Activated naive CD8-positive, alpha-beta T cell treated with anti-CD3 and anti-CD28 coated beads, Interleukin-2, amount 50 U/mL, for 24 hours (primary cell): ENCODE data around the gene DPEP1.
"Not testable (repeated sequence)": the region's sequence is repeated elsewhere in the genome, so short reads cannot be mapped to it uniquely, and the experiment has no call there.

Source experiments
- ATAC-seq: fragments of 150-1000 bp; cut with Tn5 transposase; one replicate; pipeline ENCODE4 v1.10.0; 2021
- DNase-seq: peaks from one replicate; pipeline ENCODE4 v3.0.0; 2021
- H3K27ac Mint-ChIP-seq: one replicate; pipeline ENCODE4 v1.8.0; 2021; ENCODE audit warnings: mild to moderate bottlenecking, mixed read lengths
- H3K27me3 Mint-ChIP-seq: one replicate; pipeline ENCODE4 v1.8.0; 2021; ENCODE audit warnings: mixed read lengths
- H3K36me3 Mint-ChIP-seq: one replicate; pipeline ENCODE4 v1.8.0; 2021; ENCODE audit warnings: low read depth, mixed read lengths
- H3K4me1 Mint-ChIP-seq: one replicate; pipeline ENCODE4 v1.8.0; 2021; ENCODE audit warnings: mixed read lengths
- H3K4me3 Mint-ChIP-seq: one replicate; pipeline ENCODE4 v1.8.0; 2021; ENCODE audit warnings: mild to moderate bottlenecking, moderate library complexity, mixed read lengths
- H3K9me3 Mint-ChIP-seq: one replicate; pipeline ENCODE4 v1.8.0; 2021; ENCODE audit warnings: mixed read lengths

Gene DPEP1

DNA sequence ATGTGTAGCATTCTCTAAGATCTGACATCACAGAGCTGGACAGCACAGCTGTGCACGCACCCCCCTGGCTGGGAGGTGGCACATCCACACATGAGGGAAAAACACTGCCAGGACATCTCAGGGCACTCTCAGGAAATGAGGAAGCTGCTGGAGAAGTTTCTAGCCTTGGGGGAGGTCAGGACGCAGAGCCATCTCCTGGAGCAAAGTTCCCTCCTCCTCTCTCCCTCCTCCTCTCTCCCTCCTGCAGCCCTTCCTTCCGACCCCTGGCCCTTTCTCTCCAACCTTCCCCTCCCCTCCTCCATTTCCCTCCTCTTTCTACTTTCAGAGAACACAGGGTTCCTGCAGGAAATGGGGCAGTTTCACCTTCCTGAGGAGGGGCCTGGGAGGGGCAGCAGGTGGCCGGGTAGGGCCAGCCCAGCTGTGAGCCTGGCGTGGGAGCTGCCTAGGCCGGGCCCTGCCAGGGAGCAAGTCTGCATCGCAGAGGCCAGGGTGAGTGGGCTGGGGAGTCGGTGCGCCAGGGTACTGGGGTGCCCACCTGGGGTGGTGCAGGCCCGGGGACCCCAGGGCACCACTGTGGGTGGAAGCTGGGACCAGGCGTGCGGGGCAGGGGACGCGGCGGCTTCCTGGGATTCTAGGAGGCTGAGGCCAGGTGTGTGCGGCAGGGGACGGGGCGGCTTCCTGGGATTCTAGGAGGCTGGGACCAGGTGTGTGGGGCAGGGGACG, at the start of gene DPEP1:
TSS of gene DPEP1 (plus strand) at position 412 of the 723 bp plus-strand sequence. CDS start 16,769 bp downstream, outside the sequence.
- no peak within 1 kb of the TSS for H3K4me3 Mint-ChIP-seq
- DNase-seq = no peak
- no peak within 1 kb of the TSS for H3K27ac Mint-ChIP-seq

GRCh38 chr16:89564476-89565255, 48.8 kb upstream of the DPEP1 start:
- Mint-ChIP-seq H3K4me3 (peak overlapping the region; percentile 97), H3K27me3 (no peaks in the 10 kb centered on the region), H3K4me1 (peaks cover 51% of the 10 kb centered on the region), H3K27ac (peak overlapping the region; percentile 67), H3K9me3 (no peaks in the 10 kb centered on the region), H3K36me3 (peaks cover 41% of the 10 kb centered on the region)
- ATAC-seq (peak; percentile 2), DNase-seq (peak; percentile 41)

More for the DNA sequence above, at the start of gene DPEP1:
- peaks cover 2% of the 10 kb centered on the region for H3K27me3 Mint-ChIP-seq
- peaks cover 11% of the 10 kb centered on the region for H3K4me1 Mint-ChIP-seq
- no peaks in the 10 kb centered on the region for H3K36me3 Mint-ChIP-seq
- H3K9me3 Mint-ChIP-seq = no peaks in the 10 kb centered on the region
- ATAC-seq = no peak

GRCh38 chr16:89565256-89565505, 48.3 kb upstream of the DPEP1 start:
- peak overlapping the region; percentile 97 for H3K4me3 Mint-ChIP-seq
- H3K36me3 Mint-ChIP-seq = peaks cover 41% of the 10 kb centered on the region
- H3K27me3 Mint-ChIP-seq = no peaks in the 10 kb centered on the region
- ATAC-seq = peak; percentile 14
- peaks cover 47% of the 10 kb centered on the region for H3K4me1 Mint-ChIP-seq
- H3K9me3 Mint-ChIP-seq = no peaks in the 10 kb centered on the region
- no peak for DNase-seq
- peak overlapping the region; percentile 52 for H3K27ac Mint-ChIP-seq

DNA sequence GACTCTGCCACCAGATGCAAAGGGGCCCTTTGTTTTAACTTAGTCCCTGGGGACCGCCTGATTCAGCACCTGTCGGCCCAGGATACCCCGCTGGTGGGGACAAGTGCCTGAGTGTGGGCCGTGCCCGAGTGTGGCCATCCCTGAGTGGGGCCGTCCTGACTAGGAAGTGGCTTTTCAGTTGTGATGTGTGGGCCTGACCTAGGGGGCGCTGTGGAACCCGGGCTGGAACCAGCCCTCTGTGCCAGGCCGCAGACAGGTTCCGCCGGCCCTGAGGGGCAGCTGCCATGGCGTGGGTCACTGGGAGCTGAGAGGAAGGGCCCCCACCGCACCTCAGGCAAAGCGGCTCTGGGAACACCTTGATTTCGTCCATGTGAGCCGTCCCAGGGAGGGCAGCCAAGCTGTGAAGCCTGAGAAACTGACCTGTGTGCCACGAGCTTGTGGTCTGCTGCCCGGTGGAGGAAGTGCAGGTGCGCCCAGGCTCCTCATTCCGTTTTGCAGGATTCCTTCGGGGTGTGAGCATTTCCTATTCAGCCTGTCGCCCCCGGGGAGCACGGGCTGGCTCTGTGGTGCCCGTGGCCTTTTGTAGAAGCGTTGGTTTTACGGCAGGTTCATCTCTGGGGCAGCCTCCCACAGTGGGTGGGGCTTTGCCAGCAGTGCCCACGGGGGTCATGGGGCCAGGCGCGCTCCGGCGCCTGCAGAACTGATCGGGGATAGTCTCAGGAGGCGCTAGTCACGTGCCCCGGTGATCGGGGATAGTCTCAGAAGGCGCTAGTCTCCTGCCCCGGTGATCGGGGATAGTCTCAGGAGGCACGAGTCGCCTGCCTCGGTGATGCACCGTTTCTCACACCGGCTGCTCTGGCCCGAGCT, 47.7 kb upstream of the DPEP1 start:
- Mint-ChIP-seq H3K27me3 (no peaks in the 10 kb centered on the region), H3K4me3 (peak overlapping the region; percentile 97), H3K9me3 (no peaks in the 10 kb centered on the region), H3K27ac (peak overlapping the region; percentile 52), H3K4me1 (peaks cover 47% of the 10 kb centered on the region), H3K36me3 (peaks cover 41% of the 10 kb centered on the region)
- ATAC-seq = peak; percentile 57
- peak; percentile 78 for DNase-seq

DNA sequence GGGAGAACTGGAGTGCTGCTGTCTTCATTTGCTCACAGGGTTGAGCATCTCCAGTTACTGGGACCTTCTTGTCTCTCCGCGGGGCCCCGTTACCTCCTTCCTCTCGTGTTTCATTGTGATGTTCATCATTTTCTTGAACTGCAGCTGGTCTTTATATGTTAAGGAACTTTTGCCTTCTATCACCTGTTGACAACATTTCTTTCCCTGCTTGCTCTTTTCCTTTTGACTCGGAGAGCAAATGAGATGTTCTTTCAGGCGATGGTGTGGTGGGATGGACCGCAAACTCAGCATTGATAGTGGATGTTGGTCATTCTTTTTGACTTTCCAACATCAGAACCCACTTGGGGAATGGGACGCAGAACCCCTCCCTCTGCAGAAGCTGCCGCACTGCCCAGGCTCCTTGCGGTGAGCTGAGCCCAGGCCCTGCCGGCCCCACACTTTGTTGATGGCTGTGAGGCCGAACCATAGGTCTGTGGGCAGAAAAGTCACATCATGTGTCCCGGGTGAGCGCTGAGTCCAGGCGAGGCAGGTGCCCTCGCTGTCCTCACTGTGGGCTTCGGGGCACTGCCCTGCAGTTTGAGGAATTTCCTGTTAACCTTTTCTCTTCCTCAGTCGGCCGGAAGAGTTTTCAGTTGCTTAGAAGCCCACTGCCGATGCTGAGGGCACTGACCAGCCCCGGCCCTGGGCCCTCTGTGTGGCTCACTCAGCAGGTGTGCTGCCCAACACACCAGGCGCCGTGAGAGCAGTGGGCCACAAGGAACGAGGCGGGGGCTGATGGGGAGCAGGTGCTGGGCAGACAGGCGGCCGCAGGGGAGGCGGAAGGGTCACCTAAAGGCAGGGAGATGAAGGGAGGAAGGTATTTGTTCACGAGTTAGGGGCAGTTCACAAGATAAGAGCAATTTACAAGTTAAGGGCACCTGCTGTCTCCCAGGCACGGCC, 45.5 kb upstream of the DPEP1 start:
- Mint-ChIP-seq H3K4me3 (no peak overlapping the region), H3K9me3 (no peaks in the 10 kb centered on the region), H3K27ac (no peak overlapping the region), H3K36me3 (peaks cover 22% of the 10 kb centered on the region), H3K4me1 (peaks cover 41% of the 10 kb centered on the region), H3K27me3 (peaks cover 3% of the 10 kb centered on the region)
- ATAC-seq (no peak), DNase-seq (no peak)

GRCh38 chr16:89569506-89570341, 43.7 kb upstream of the DPEP1 start:
- no peaks in the 10 kb centered on the region for H3K9me3 Mint-ChIP-seq
- DNase-seq = no peak
- no peak for ATAC-seq
- H3K4me1 Mint-ChIP-seq = peaks cover 23% of the 10 kb centered on the region
- no peak overlapping the region for H3K27ac Mint-ChIP-seq
- peaks cover 5% of the 10 kb centered on the region for H3K36me3 Mint-ChIP-seq
- no peak overlapping the region for H3K4me3 Mint-ChIP-seq
- peaks cover 6% of the 10 kb centered on the region for H3K27me3 Mint-ChIP-seq

GRCh38 chr16:89570342-89570923, 43.0 kb upstream of the DPEP1 start:
- no peaks in the 10 kb centered on the region for H3K9me3 Mint-ChIP-seq
- H3K36me3 Mint-ChIP-seq = no peaks in the 10 kb centered on the region
- peaks cover 18% of the 10 kb centered on the region for H3K4me1 Mint-ChIP-seq
- no peak for ATAC-seq
- H3K4me3 Mint-ChIP-seq = no peak overlapping the region
- no peak for DNase-seq
- no peak overlapping the region for H3K27ac Mint-ChIP-seq
- peaks cover 6% of the 10 kb centered on the region for H3K27me3 Mint-ChIP-seq

GRCh38 chr16:89570983-89571598, 42.4 kb upstream of the DPEP1 start:
- H3K9me3 Mint-ChIP-seq, H3K36me3 Mint-ChIP-seq, H3K27ac Mint-ChIP-seq, H3K27me3 Mint-ChIP-seq, ATAC-seq, DNase-seq, H3K4me3 Mint-ChIP-seq: not testable (repeated sequence)
- H3K4me1 Mint-ChIP-seq = peaks cover 11% of the 10 kb centered on the region

DNA sequence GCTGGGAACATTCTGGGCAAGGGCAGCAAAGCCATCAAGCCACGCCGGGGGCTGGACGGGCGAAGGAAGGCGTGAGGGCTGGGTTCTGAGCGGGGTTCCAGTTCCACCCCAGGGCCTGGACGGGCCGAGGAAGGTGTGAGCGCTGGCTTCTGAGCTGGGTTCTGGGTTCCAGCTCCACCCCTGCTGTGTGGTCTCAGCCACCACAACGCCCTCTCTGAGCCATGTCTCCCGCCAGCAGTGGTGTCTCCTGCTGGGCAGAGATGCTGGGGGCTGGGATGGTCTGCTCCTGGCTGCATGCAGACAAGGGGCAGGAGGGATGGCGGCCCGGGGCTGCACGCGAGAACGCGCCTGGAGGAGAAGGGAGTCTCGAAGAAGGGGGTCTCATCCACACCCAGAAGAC, 41.8 kb upstream of the DPEP1 start:
- H3K4me3 Mint-ChIP-seq = no peak overlapping the region
- no peaks in the 10 kb centered on the region for H3K9me3 Mint-ChIP-seq
- H3K4me1 Mint-ChIP-seq = peaks cover 9% of the 10 kb centered on the region
- ATAC-seq (no peak), DNase-seq (no peak)
- peaks cover 6% of the 10 kb centered on the region for H3K27me3 Mint-ChIP-seq
- no peaks in the 10 kb centered on the region for H3K36me3 Mint-ChIP-seq
- no peak overlapping the region for H3K27ac Mint-ChIP-seq

GRCh38 chr16:89572073-89572484, 41.4 kb upstream of the DPEP1 start:
- Mint-ChIP-seq H3K9me3 (no peaks in the 10 kb centered on the region), H3K4me1 (peaks cover 9% of the 10 kb centered on the region), H3K36me3 (no peaks in the 10 kb centered on the region), H3K27ac (no peak overlapping the region), H3K27me3 (peaks cover 6% of the 10 kb centered on the region), H3K4me3 (no peak overlapping the region)
- no peak for ATAC-seq
- no peak for DNase-seq

GRCh38 chr16:89572485-89573205, 40.8 kb upstream of the DPEP1 start:
- H3K27ac Mint-ChIP-seq = no peak overlapping the region
- peaks cover 9% of the 10 kb centered on the region for H3K27me3 Mint-ChIP-seq
- DNase-seq (no peak), ATAC-seq (no peak)
- H3K9me3 Mint-ChIP-seq = no peaks in the 10 kb centered on the region
- H3K4me1 Mint-ChIP-seq = peaks cover 9% of the 10 kb centered on the region
- H3K36me3 Mint-ChIP-seq = no peaks in the 10 kb centered on the region
- H3K4me3 Mint-ChIP-seq = peak overlapping the region; percentile 4
